K562 (cell line): Measurements from ENCODE around the gene TMEM63C.

ENCODE experiments used
- CTCF ChIP-seq, 3 experiments: IDR thresholded peaks in 2 of 3; conservative IDR thresholded peaks in 1 of 3; 2 replicates each; pipeline ENCODE4 v1.5.1; 2011 to 2012; ENCODE audit warnings: low read length in 3 of 3, mild to moderate bottlenecking in 3 of 3, control low read depth in 2 of 3, improper control_type of control experiment in 1 of 3, inconsistent platforms in 1 of 3, low read depth in 1 of 3, mixed read lengths in 1 of 3, moderate library complexity in 1 of 3; ENCODE audit not compliant: insufficient read depth in 2 of 3
- ESRRA ChIP-seq: fragments of 450-650 bp; IDR thresholded peaks from 2 replicates; pipeline ENCODE4 v1.6.1; 2014; ENCODE audit warnings: low read depth, mild to moderate bottlenecking, moderate library complexity, borderline replicate concordance
- ETS2 ChIP-seq: IDR thresholded peaks from 2 replicates; pipeline ENCODE4 v1.6.1; 2016; ENCODE audit warnings: borderline replicate concordance, missing genetic modification characterization, mild to moderate bottlenecking, moderate library complexity, missing compliant biosample characterization; ENCODE audit not compliant: poor library complexity, severe bottlenecking
- SP1 ChIP-seq: sonication (generic); formaldehyde crosslinking; IDR thresholded peaks from 2 replicates; pipeline ENCODE4 v1.8.1; 2022; ENCODE audit warnings: mild to moderate bottlenecking, missing genetic modification reagents
- ZNF584 ChIP-seq: fragments of 200-800 bp; sonication (Bioruptor generic); IDR thresholded peaks from 2 replicates; pipeline ENCODE4 v1.6.1; 2016; ENCODE audit warnings: low read depth, mild to moderate bottlenecking, missing genetic modification characterization, missing compliant biosample characterization
- TF ChIP-seq, protein P1 (sequence below): fragments of 450-650 bp; IDR thresholded peaks from 2 replicates; pipeline ENCODE4 v1.6.1; 2016; ENCODE audit warnings: low read depth

GRCh38 chr14:77204907-77205306, 23.3 kb downstream of the TMEM63C start:
- no peak for TF ChIP-seq CTCF (IDR thresholded peaks at IDR 0.05 in 2 of 3, conservative IDR thresholded peaks at IDR 0.05 in 1 of 3; ENCODE audit: insufficient read depth in 2 of 3, low read depth in 1 of 3, low read length in 3 of 3)
- TF ChIP-seq ZNF584 (CRISPR knock-in tag), result no peak
- no peak for TF ChIP-seq ETS2
- TF ChIP-seq ESRRA, result no peak
- TF ChIP-seq, protein P1, sequence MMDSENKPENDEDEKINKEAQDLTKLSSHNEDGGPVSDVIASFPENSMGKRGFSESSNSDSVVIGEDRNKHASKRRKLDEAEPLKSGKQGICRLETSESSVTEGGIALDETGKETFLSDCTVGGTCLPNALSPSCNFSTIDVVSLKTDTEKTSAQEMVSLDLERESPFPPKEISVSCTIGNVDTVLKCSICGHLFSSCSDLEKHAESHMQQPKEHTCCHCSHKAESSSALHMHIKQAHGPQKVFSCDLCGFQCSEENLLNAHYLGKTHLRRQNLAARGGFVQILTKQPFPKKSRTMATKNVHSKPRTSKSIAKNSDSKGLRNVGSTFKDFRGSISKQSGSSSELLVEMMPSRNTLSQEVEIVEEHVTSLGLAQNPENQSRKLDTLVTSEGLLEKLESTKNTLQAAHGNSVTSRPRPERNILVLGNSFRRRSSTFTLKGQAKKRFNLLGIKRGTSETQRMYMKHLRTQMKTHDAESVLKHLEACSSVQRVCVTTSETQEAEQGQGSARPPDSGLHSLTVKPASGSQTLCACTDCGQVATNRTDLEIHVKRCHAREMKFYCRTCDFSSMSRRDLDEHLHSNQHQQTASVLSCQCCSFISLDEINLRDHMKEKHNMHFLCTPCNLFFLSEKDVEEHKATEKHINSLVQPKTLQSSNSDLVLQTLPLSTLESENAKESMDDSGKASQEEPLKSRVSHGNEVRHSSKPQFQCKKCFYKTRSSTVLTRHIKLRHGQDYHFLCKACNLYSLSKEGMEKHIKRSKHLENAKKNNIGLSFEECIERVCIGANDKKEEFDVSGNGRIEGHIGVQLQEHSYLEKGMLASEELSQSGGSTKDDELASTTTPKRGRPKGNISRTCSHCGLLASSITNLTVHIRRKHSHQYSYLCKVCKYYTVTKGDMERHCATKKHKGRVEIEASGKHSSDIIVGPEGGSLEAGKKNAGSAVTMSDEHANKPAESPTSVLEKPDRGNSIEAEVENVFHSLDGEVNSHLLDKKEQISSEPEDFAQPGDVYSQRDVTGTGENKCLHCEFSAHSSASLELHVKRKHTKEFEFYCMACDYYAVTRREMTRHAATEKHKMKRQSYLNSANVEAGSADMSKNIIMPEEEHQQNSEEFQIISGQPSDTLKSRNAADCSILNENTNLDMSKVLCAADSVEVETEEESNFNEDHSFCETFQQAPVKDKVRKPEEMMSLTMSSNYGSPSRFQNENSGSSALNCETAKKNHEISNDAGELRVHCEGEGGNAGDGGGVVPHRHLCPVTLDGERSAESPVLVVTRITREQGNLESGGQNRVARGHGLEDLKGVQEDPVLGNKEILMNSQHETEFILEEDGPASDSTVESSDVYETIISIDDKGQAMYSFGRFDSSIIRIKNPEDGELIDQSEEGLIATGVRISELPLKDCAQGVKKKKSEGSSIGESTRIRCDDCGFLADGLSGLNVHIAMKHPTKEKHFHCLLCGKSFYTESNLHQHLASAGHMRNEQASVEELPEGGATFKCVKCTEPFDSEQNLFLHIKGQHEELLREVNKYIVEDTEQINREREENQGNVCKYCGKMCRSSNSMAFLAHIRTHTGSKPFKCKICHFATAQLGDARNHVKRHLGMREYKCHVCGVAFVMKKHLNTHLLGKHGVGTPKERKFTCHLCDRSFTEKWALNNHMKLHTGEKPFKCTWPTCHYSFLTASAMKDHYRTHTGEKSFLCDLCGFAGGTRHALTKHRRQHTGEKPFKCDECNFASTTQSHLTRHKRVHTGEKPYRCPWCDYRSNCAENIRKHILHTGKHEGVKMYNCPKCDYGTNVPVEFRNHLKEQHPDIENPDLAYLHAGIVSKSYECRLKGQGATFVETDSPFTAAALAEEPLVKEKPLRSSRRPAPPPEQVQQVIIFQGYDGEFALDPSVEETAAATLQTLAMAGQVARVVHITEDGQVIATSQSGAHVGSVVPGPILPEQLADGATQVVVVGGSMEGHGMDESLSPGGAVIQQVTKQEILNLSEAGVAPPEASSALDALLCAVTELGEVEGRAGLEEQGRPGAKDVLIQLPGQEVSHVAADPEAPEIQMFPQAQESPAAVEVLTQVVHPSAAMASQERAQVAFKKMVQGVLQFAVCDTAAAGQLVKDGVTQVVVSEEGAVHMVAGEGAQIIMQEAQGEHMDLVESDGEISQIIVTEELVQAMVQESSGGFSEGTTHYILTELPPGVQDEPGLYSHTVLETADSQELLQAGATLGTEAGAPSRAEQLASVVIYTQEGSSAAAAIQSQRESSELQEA, result no peak
- no peak for TF ChIP-seq SP1 (CRISPR knock-in tag)
